ENCODE measurements around the gene WNK1. TPM values are rescaled to one million over a fixed set of nuclear protein-coding genes. Genes with fewer than 3 reads are reported as not detected.

Gene WNK1
- total RNA-seq, 1 donor from 2014 or later, result 157 TPM

DNA sequence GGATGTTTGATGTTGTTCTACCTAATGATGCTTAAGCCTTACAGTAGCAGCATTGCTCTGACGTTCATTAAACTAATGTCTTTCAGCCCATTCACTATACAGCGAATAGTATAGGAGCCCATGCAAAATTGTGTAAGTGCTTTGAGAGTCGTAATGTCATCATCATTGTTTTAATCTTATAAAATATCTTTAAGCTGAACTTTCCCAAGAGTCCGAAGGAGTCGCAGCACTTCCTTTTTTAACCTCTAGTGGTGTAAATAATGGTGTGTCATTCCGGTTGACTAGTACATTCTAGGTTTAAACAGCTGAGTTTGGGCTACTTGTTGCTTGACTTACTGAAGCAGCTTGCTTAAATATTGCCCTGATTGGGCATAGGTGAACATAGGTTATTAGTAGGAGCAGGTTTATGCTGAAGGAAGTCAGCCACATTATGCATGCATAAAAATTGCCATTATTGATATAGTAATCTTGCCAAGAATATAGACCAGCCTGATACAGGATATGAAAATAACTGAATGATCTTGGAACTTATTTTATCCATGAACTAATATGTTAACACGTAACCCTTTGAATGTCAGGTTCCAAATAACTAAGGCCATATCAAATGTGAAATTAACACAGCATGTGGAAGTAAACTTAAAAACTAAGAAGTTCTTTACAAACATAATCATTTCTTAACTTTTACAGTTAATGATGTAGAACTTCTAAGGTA lies 2.6 kb downstream of the WNK1 start:
- Histone ChIP-seq H3K4me1 (ENCODE audit: insufficient read depth, low read length) (peaks cover 26% of the 10 kb centered on the region), H3K4me2 (ENCODE audit: low read length) (peak overlapping the region; percentile 96), H3K36me3 (ENCODE audit: insufficient read depth, low read length) (no peaks in the 10 kb centered on the region), H3K27ac (ENCODE audit: low read depth, low read length) (peak overlapping the region; percentile 14), H3K4me3 (ENCODE audit: insufficient read depth, low read depth, low read length) (peak overlapping the region; percentile 82), H3K9me3 (ENCODE audit: insufficient read depth, low read depth, low read length) (no peaks in the 10 kb centered on the region), H2AFZ (ENCODE audit: low read depth, low read length) (no peak overlapping the region), H3K9ac (ENCODE audit: low read length) (peak overlapping the region; percentile 92), H3K27me3 (ENCODE audit: insufficient read depth, low read length) (no peaks in the 10 kb centered on the region), H4K20me1 (ENCODE audit: insufficient read depth, low read length) (peaks cover 59% of the 10 kb centered on the region), H3K79me2 (ENCODE audit: insufficient read depth, low read length) (peaks cover 73% of the 10 kb centered on the region)
- H3K4me1 Mint-ChIP-seq (ENCODE audit: low read depth, unreplicated experiment), result peaks cover 16% of the 10 kb centered on the region
- peaks cover 6% of the 10 kb centered on the region for H3K36me3 Mint-ChIP-seq (ENCODE audit: low read depth, unreplicated experiment)
- DNase-seq (ENCODE audit: low read depth), result peak; percentile 51
- no peak for FAIRE-seq
- TF ChIP-seq, protein P1, sequence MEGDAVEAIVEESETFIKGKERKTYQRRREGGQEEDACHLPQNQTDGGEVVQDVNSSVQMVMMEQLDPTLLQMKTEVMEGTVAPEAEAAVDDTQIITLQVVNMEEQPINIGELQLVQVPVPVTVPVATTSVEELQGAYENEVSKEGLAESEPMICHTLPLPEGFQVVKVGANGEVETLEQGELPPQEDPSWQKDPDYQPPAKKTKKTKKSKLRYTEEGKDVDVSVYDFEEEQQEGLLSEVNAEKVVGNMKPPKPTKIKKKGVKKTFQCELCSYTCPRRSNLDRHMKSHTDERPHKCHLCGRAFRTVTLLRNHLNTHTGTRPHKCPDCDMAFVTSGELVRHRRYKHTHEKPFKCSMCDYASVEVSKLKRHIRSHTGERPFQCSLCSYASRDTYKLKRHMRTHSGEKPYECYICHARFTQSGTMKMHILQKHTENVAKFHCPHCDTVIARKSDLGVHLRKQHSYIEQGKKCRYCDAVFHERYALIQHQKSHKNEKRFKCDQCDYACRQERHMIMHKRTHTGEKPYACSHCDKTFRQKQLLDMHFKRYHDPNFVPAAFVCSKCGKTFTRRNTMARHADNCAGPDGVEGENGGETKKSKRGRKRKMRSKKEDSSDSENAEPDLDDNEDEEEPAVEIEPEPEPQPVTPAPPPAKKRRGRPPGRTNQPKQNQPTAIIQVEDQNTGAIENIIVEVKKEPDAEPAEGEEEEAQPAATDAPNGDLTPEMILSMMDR (IDR thresholded peaks at IDR 0.05; ENCODE audit: insufficient read depth, low read depth, low read length), result peak; percentile 47
- TF ChIP-seq EZH2 (IDR thresholded peaks at IDR 0.05; ENCODE audit: insufficient read depth, low read length), result no peak
- H3K27me3 Mint-ChIP-seq (ENCODE audit: low read depth, unreplicated experiment), result no peaks in the 10 kb centered on the region
- H3K9me3 Mint-ChIP-seq (ENCODE audit: unreplicated experiment), result no peaks in the 10 kb centered on the region
- peak overlapping the region; percentile 95 for H3K4me3 Mint-ChIP-seq (ENCODE audit: unreplicated experiment)
- H3K27ac Mint-ChIP-seq (ENCODE audit: unreplicated experiment), result peak overlapping the region; percentile 84

DNA sequence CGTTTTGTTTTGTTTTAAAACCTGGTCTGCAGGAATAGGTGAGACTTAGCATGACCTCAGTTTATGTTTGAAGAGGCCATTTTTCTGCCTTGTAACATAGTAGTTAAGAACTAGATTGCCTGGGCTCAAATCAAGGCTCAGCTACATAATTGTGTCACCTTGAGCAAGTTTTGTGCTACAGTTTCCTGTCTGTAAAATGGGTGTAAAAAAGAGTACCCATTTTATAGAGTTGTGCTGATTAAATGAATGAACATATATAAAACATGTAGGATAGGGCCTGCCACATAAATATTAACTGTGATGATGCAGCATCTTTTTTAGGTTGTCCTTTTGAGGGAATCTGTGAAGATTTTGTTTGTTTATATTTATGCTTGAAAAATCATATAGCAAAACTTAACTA lies 7.2 kb downstream of the WNK1 start:
- FAIRE-seq (no peak), DNase-seq (ENCODE audit: low read depth) (no peak)
- Histone ChIP-seq H4K20me1 (ENCODE audit: insufficient read depth, low read length) (peaks cover 89% of the 10 kb centered on the region), H2AFZ (ENCODE audit: low read depth, low read length) (no peak overlapping the region), H3K4me1 (ENCODE audit: insufficient read depth, low read length) (peaks cover 13% of the 10 kb centered on the region), H3K4me3 (ENCODE audit: insufficient read depth, low read depth, low read length) (no peak overlapping the region), H3K4me2 (ENCODE audit: low read length) (no peak overlapping the region), H3K27me3 (ENCODE audit: insufficient read depth, low read length) (no peaks in the 10 kb centered on the region), H3K27ac (ENCODE audit: low read depth, low read length) (no peak overlapping the region), H3K79me2 (ENCODE audit: insufficient read depth, low read length) (peaks cover 100% of the 10 kb centered on the region), H3K9ac (ENCODE audit: low read length) (no peak overlapping the region), H3K36me3 (ENCODE audit: insufficient read depth, low read length) (no peaks in the 10 kb centered on the region), H3K9me3 (ENCODE audit: insufficient read depth, low read depth, low read length) (no peaks in the 10 kb centered on the region)
- Mint-ChIP-seq H3K4me1 (ENCODE audit: low read depth, unreplicated experiment) (peaks cover 25% of the 10 kb centered on the region), H3K9me3 (ENCODE audit: unreplicated experiment) (no peaks in the 10 kb centered on the region), H3K4me3 (ENCODE audit: unreplicated experiment) (peak overlapping the region; percentile 29), H3K27me3 (ENCODE audit: low read depth, unreplicated experiment) (no peaks in the 10 kb centered on the region), H3K27ac (ENCODE audit: unreplicated experiment) (no peak overlapping the region), H3K36me3 (ENCODE audit: low read depth, unreplicated experiment) (peaks cover 9% of the 10 kb centered on the region)
- no peak for TF ChIP-seq EZH2 (IDR thresholded peaks at IDR 0.05; ENCODE audit: insufficient read depth, low read length)
- TF ChIP-seq, protein P1 (IDR thresholded peaks at IDR 0.05; ENCODE audit: insufficient read depth, low read depth, low read length), result no peak

DNA sequence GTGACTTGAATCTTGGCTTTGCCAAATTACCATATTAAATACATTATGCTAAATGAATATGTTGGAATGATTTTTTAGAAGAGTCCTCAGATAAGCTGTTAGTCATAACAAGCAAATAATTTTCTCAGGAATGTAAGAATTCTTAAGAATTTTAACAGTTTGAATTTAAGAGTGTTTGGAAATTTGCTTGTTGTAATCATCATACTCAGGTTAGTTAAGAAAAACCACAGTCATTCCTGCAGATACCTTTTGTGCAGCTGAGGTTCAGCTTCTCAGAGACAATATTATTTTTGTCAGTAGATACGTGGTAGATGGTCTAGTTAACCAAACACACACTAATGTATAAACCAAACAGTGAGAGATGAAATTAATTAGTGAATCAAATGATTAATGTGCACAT lies 8.9 kb downstream of the WNK1 start:
- Histone ChIP-seq H3K4me3 (ENCODE audit: insufficient read depth, low read depth, low read length) (no peak overlapping the region), H3K36me3 (ENCODE audit: insufficient read depth, low read length) (no peaks in the 10 kb centered on the region), H3K4me1 (ENCODE audit: insufficient read depth, low read length) (peaks cover 4% of the 10 kb centered on the region), H3K4me2 (ENCODE audit: low read length) (no peak overlapping the region), H2AFZ (ENCODE audit: low read depth, low read length) (no peak overlapping the region), H3K9me3 (ENCODE audit: insufficient read depth, low read depth, low read length) (no peaks in the 10 kb centered on the region), H3K79me2 (ENCODE audit: insufficient read depth, low read length) (peaks cover 100% of the 10 kb centered on the region), H3K9ac (ENCODE audit: low read length) (no peak overlapping the region), H4K20me1 (ENCODE audit: insufficient read depth, low read length) (peaks cover 88% of the 10 kb centered on the region), H3K27ac (ENCODE audit: low read depth, low read length) (no peak overlapping the region), H3K27me3 (ENCODE audit: insufficient read depth, low read length) (no peaks in the 10 kb centered on the region)
- Mint-ChIP-seq H3K4me1 (ENCODE audit: low read depth, unreplicated experiment) (peaks cover 21% of the 10 kb centered on the region), H3K36me3 (ENCODE audit: low read depth, unreplicated experiment) (peaks cover 7% of the 10 kb centered on the region), H3K27ac (ENCODE audit: unreplicated experiment) (peak overlapping the region; percentile 4), H3K27me3 (ENCODE audit: low read depth, unreplicated experiment) (no peaks in the 10 kb centered on the region), H3K9me3 (ENCODE audit: unreplicated experiment) (no peaks in the 10 kb centered on the region), H3K4me3 (ENCODE audit: unreplicated experiment) (peak overlapping the region; percentile 23)
- DNase-seq (ENCODE audit: low read depth) (peak; percentile 66), FAIRE-seq (no peak)
- no peak for TF ChIP-seq EZH2 (IDR thresholded peaks at IDR 0.05; ENCODE audit: insufficient read depth, low read length)
- TF ChIP-seq, protein P1 (IDR thresholded peaks at IDR 0.05; ENCODE audit: insufficient read depth, low read depth, low read length), result no peak

Data from astrocyte (in vitro differentiated cells and primary cell).